ENCODE data around the gene MEMO1.

MEMO1 gene

GRCh38 chr2:32010670-32011484, at the start of gene MEMO1:
TSS of gene MEMO1 (minus strand) at chr2:32011008. CDS start at chr2:32010247, 761 bp downstream.
- TF ChIP-seq POU6F1 (CRISPR knock-in tag; IDR thresholded peaks at IDR 0.05; ENCODE audit: borderline replicate concordance, low read depth) (peak; percentile 93; the same call in 1 of the 2 replicates), PATZ1 (CRISPR knock-in tag; IDR thresholded peaks at IDR 0.05; ENCODE audit: borderline replicate concordance) (peak; percentile 55; the same call in 1 of the 2 replicates), ISL1 (CRISPR knock-in tag; IDR thresholded peaks at IDR 0.05) (0 out of 2 replicates have a peak, but pooled peaks have one; percentile 8), BACH2 (CRISPR knock-in tag; IDR thresholded peaks at IDR 0.05; ENCODE audit: borderline replicate concordance) (no peak), TSHZ2 (CRISPR knock-in tag; IDR thresholded peaks at IDR 0.05) (peak; percentile 83), ARNTL (CRISPR knock-in tag; IDR thresholded peaks at IDR 0.05; ENCODE audit: borderline replicate concordance, low read depth) (no peak), ESRRG (CRISPR knock-in tag; IDR thresholded peaks at IDR 0.05) (0 out of 2 replicates have a peak, but pooled peaks have one; percentile 51), ZNF565 (CRISPR knock-in tag; conservative IDR thresholded peaks at IDR 0.05; ENCODE audit: low read depth) (peak; percentile 59; the same call in 1 of the 2 replicates), ZNF70 (CRISPR knock-in tag; IDR thresholded peaks at IDR 0.05) (no peak), ZC3H10 (CRISPR knock-in tag; IDR thresholded peaks at IDR 0.05) (no peak), GLIS3 (CRISPR knock-in tag; IDR thresholded peaks at IDR 0.05) (peak; percentile 69; the same call in 1 of the 2 replicates), ZFP3 (CRISPR knock-in tag; IDR thresholded peaks at IDR 0.05) (peak; percentile 73; the same call in 1 of the 2 replicates), CSDC2 (CRISPR knock-in tag; IDR thresholded peaks at IDR 0.05) (0 out of 2 replicates have a peak, but pooled peaks have one; percentile 47), PPARA (CRISPR knock-in tag; IDR thresholded peaks at IDR 0.05; ENCODE audit: borderline replicate concordance) (no peak), ZNF8 (CRISPR knock-in tag; IDR thresholded peaks at IDR 0.05) (0 out of 2 replicates have a peak, but pooled peaks have one; percentile 4), TCF4 (CRISPR knock-in tag; IDR thresholded peaks at IDR 0.05; ENCODE audit: borderline replicate concordance) (peak; percentile 76)
- ATAC-seq: peak; percentile 85

GRCh38 chr2:32060266-32060665, 49.5 kb upstream of the MEMO1 start:
- no peak for ATAC-seq
- TF ChIP-seq ZFP30 (CRISPR knock-in tag; IDR thresholded peaks at IDR 0.05) (no peak), CSDC2 (CRISPR knock-in tag; IDR thresholded peaks at IDR 0.05) (no peak), PATZ1 (CRISPR knock-in tag; IDR thresholded peaks at IDR 0.05; ENCODE audit: borderline replicate concordance) (no peak), ZNF565 (CRISPR knock-in tag; conservative IDR thresholded peaks at IDR 0.05; ENCODE audit: low read depth) (no peak), ZC3H10 (CRISPR knock-in tag; IDR thresholded peaks at IDR 0.05) (no peak), ARNTL (CRISPR knock-in tag; IDR thresholded peaks at IDR 0.05; ENCODE audit: borderline replicate concordance, low read depth) (no peak), CSRNP3 (CRISPR knock-in tag; IDR thresholded peaks at IDR 0.05) (no peak), BACH2 (CRISPR knock-in tag; IDR thresholded peaks at IDR 0.05; ENCODE audit: borderline replicate concordance) (no peak), POU6F1 (CRISPR knock-in tag; IDR thresholded peaks at IDR 0.05; ENCODE audit: borderline replicate concordance, low read depth) (no peak), RARB (CRISPR knock-in tag; IDR thresholded peaks at IDR 0.05) (no peak), CREB5 (CRISPR knock-in tag; IDR thresholded peaks at IDR 0.05; ENCODE audit: low read depth) (no peak), GLIS3 (CRISPR knock-in tag; IDR thresholded peaks at IDR 0.05) (no peak), OSR1 (CRISPR knock-in tag; IDR thresholded peaks at IDR 0.05) (no peak), TCF4 (CRISPR knock-in tag; IDR thresholded peaks at IDR 0.05; ENCODE audit: borderline replicate concordance) (no peak)
